Activated T-cell treated with anti-CD3 and anti-CD28 coated beads for 4 hours (primary cell): ENCODE measurements around the gene TCEAL9.
A peak's percentile ranks its signal among the peaks of the same experiment; 100 is the strongest.
"Not testable (repeated sequence)": the region's sequence is repeated elsewhere in the genome, so short reads cannot be mapped to it uniquely, and the experiment has no call there.

Experiments
- DNase-seq: peaks from one replicate; pipeline ENCODE4 v3.0.0-alpha.2; 2020

TCEAL9 gene

GRCh38 chrX:103356130-103356798 is at the start of gene TCEAL9:
Gene TCEAL9, plus strand, starts transcription at chrX:103356506. Its CDS starts 1,179 bp downstream, at chrX:103357685.
- no peak for DNase-seq

- no peak for DNase-seq
Observed at GRCh38 chrX:103309860-103310554, 46.3 kb upstream of the TCEAL9 start.

GRCh38 chrX:103310555-103311398 is 45.5 kb upstream of the TCEAL9 start, which contains the start of gene BEX2:
Gene BEX2, minus strand, starts transcription at chrX:103310990. Its CDS starts 1,014 bp downstream, at chrX:103309976.
- peak; percentile 78 for DNase-seq

GRCh38 chrX:103311399-103311780 is 44.9 kb upstream of the TCEAL9 start:
- DNase-seq, result no peak

GRCh38 chrX:103329991-103330390 is 26.3 kb upstream of the TCEAL9 start, which contains the start of gene TCEAL7:
Gene TCEAL7, plus strand, starts transcription at chrX:103330239. Its CDS starts 1,165 bp downstream, at chrX:103331404.
- DNase-seq, result no peak

GRCh38 chrX:103330681-103331288 is 25.5 kb upstream of the TCEAL9 start:
- DNase-seq, result no peak

GRCh38 chrX:103338663-103339062 is 17.6 kb upstream of the TCEAL9 start:
- no peak for DNase-seq

GRCh38 chrX:103343105-103343504 is 13.2 kb upstream of the TCEAL9 start:
- DNase-seq, result peak; percentile 19

- no peak for DNase-seq
Observed at GRCh38 chrX:103344606-103345005, 11.7 kb upstream of the TCEAL9 start.

GRCh38 chrX:103347682-103348397 is 8.5 kb upstream of the TCEAL9 start:
- no peak for DNase-seq

- no peak for DNase-seq
Observed at GRCh38 chrX:103356858-103357257, 552 bp downstream of the TCEAL9 start.

- no peak for DNase-seq
Observed at GRCh38 chrX:103357871-103358270, 1.6 kb downstream of the TCEAL9 start.

GRCh38 chrX:103359605-103360004 is 3.3 kb downstream of the TCEAL9 start:
- not testable (repeated sequence) for DNase-seq

- DNase-seq, result no peak
Observed at GRCh38 chrX:103360092-103360491, 3.8 kb downstream of the TCEAL9 start.

- no peak for DNase-seq
Observed at GRCh38 chrX:103360916-103361315, 4.6 kb downstream of the TCEAL9 start.

GRCh38 chrX:103361798-103362197 is 5.5 kb downstream of the TCEAL9 start:
- no peak for DNase-seq

GRCh38 chrX:103362474-103362873 is 6.2 kb downstream of the TCEAL9 start:
- DNase-seq, result no peak

- no peak for DNase-seq
Observed at GRCh38 chrX:103363046-103363445, 6.7 kb downstream of the TCEAL9 start.

GRCh38 chrX:103367502-103367901 is 11.2 kb downstream of the TCEAL9 start:
- DNase-seq, result no peak

- no peak for DNase-seq
Observed at GRCh38 chrX:103369479-103369878, 13.2 kb downstream of the TCEAL9 start.

GRCh38 chrX:103372886-103373285 is 16.6 kb downstream of the TCEAL9 start:
- no peak for DNase-seq

- no peak for DNase-seq
Observed at GRCh38 chrX:103373581-103373980, 17.3 kb downstream of the TCEAL9 start.
